CD4-positive, alpha-beta T cell treated with Interleukin-1 beta for 1 hour (primary cell): ENCODE results near the gene C19orf25.

ENCODE experiments used
- DNase-seq, 2 donors: peaks; one replicate each; pipeline ENCODE4 v3.0.0-alpha.2; 2020 to 2022

The C19orf25 gene

GRCh38 chr19:1445932-1446712 is 32.9 kb downstream of the C19orf25 start:
- no peak for DNase-seq

- DNase-seq: peak; percentile 74 to 82
Observed at GRCh38 chr19:1445185-1445931, 33.7 kb downstream of the C19orf25 start.

- DNase-seq: no peak
Observed at GRCh38 chr19:1441677-1442438, 37.2 kb downstream of the C19orf25 start.

- no peak for DNase-seq
Observed at GRCh38 chr19:1441022-1441426, 38.0 kb downstream of the C19orf25 start.

- no peak for DNase-seq
Observed at GRCh38 chr19:1440418-1440801, 38.6 kb downstream of the C19orf25 start.

GRCh38 chr19:1439525-1440417 is 39.2 kb downstream of the C19orf25 start:
- peak in 1 of 2 donors; percentile 27 for DNase-seq

GRCh38 chr19:1438933-1439354 is 40.1 kb downstream of the C19orf25 start:
- DNase-seq: no peak

GRCh38 chr19:1438035-1438932 is 40.7 kb downstream of the C19orf25 start, which contains the start of gene RPS15:
Gene RPS15, plus strand, starts transcription at chr19:1438396. Its CDS starts 30 bp downstream, at chr19:1438426.
- DNase-seq: peak; percentile 95 to 96

GRCh38 chr19:1437609-1438008 is 41.4 kb downstream of the C19orf25 start:
- no peak for DNase-seq

GRCh38 chr19:1435378-1435989 is 43.5 kb downstream of the C19orf25 start:
- no peak for DNase-seq

- DNase-seq: no peak
Observed at GRCh38 chr19:1434577-1435060, 44.4 kb downstream of the C19orf25 start.

GRCh38 chr19:1434040-1434366 is 45.0 kb downstream of the C19orf25 start:
- DNase-seq: no peak

- DNase-seq: no peak
Observed at GRCh38 chr19:1433119-1434039, 45.6 kb downstream of the C19orf25 start.

- no peak for DNase-seq
Observed at GRCh38 chr19:1432507-1432887, 46.5 kb downstream of the C19orf25 start.

GRCh38 chr19:1431759-1432506 is 47.1 kb downstream of the C19orf25 start:
- DNase-seq: no peak

GRCh38 chr19:1430246-1430645 is 48.8 kb downstream of the C19orf25 start:
- DNase-seq: no peak

- DNase-seq: no peak
Observed at GRCh38 chr19:1429750-1430149, 49.3 kb downstream of the C19orf25 start.

GRCh38 chr19:1428738-1429391 is 50.1 kb downstream of the C19orf25 start:
- DNase-seq: no peak
